ENCODE results near the gene TYR. TPM values are rescaled to one million over a fixed set of nuclear protein-coding genes. Genes with fewer than 3 reads are reported as not detected.
"Not testable (repeated sequence)": the region's sequence is repeated elsewhere in the genome, so short reads cannot be mapped to it uniquely, and the experiment has no call there.

The TYR gene
- total RNA-seq, 1 donor from 2014 or later = not detected

DNA sequence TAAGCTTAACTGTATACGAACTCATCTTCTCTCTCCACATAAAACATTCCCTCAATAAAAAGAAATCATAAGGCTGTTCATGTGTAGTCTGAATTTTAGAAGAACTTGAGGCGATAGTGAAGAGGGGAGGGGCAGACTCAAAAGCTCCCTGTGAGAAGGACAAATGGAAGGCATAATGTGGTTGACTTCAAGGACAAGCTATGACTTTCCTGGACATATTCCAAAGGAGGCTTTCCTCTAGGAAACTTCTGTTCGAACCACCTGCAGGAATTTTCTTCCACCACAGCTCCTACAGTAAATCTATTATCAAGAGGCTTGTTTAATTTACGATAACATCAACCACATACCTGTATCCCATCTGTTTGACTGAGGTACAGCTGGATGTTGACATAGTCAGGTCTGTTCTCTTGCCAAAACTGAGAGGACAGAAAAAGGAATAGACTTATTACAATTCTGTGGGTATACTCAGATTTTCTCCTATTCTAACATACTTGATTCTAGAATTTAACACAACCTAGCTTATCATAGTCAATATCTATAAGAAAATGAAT lies 159.5 kb downstream of the TYR start:
- intact Hi-C loops (cut with DNase I); DNase-seq (ENCODE audit: low spot score): not testable (repeated sequence)

- intact Hi-C loops (cut with DNase I) = not testable (repeated sequence)
Observed at GRCh38 chr11:89338073-89338472, 160.4 kb downstream of the TYR start.

GRCh38 chr11:89340450-89340849 lies 162.8 kb downstream of the TYR start:
- DNase-seq (ENCODE audit: low spot score); intact Hi-C loops (cut with DNase I): not testable (repeated sequence)

More at GRCh38 chr11:89338073-89338472, 160.4 kb downstream of the TYR start:
- not testable (repeated sequence) for DNase-seq (ENCODE audit: low spot score)

DNA sequence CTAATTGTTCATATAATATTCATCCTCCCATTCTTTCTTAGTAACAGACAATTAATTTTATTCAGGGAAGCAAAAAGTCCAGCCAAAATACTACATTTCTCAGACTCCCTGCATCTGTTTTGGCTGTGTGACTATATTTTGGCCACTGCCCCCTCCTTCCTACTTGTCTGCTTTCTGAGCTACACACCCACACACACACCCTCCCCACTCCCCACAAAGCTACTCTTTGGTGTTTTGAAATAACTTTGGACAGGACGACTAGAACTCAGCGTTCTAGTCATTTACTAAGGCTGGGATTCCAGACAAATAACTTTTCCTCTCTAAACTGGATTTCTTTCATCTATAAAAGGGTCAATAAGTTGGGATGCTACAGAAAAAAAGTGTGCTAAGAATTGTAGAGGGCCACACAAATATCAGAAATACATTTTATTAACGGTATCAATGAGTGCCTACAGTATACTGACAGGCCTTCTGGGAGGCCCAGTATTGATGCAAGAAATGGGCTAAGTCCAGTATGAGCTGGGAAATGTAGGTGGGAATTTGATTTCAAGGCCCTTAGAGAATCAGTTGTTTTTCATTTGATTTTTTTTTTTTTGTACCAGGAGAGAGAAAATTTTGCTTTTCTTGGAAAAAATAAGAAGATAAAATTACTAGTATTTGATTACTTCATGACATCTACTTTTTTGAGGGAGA lies 165.4 kb downstream of the TYR start:
- intact Hi-C loops (cut with DNase I); DNase-seq (ENCODE audit: low spot score): not testable (repeated sequence)

Other genes with a start within 250 kb of the TYR start
- gene GRM5, start 111.9 kb upstream of the TYR start, total RNA-seq = 0.13 TPM